ENCODE results near the gene RFPL1.

The RFPL1 gene

GRCh38 chr22:29470159-29470855 is 31.9 kb downstream of the RFPL1 start:
- Histone ChIP-seq H3K4me3 (ENCODE audit: low read length) (peak overlapping the region; percentile 51), H3K9ac (ENCODE audit: low read length) (no peak overlapping the region)

GRCh38 chr22:29473001-29473400 is 34.6 kb downstream of the RFPL1 start:
- H3K9ac ChIP-seq (ENCODE audit: low read length) = no peak overlapping the region
- no peaks in the 10 kb centered on the region for H3K36me3 ChIP-seq (ENCODE audit: control insufficient read depth, insufficient read depth, low read length)
- no peak overlapping the region for H3K27ac ChIP-seq (ENCODE audit: low read depth, low read length)
- H3K4me3 ChIP-seq (ENCODE audit: low read length) = no peak overlapping the region
- H3K27me3 ChIP-seq (ENCODE audit: control insufficient read depth, insufficient read depth, low read length) = peaks cover 6% of the 10 kb centered on the region
- H3K4me1 ChIP-seq (ENCODE audit: control insufficient read depth, insufficient read depth, low read length) = no peaks in the 10 kb centered on the region

More at GRCh38 chr22:29470159-29470855, 31.9 kb downstream of the RFPL1 start:
- Histone ChIP-seq H3K27ac (ENCODE audit: low read depth, low read length) (no peak overlapping the region), H3K36me3 (ENCODE audit: control insufficient read depth, insufficient read depth, low read length) (no peaks in the 10 kb centered on the region), H3K4me1 (ENCODE audit: control insufficient read depth, insufficient read depth, low read length) (no peaks in the 10 kb centered on the region), H3K27me3 (ENCODE audit: control insufficient read depth, insufficient read depth, low read length) (peaks cover 6% of the 10 kb centered on the region)

GRCh38 chr22:29475550-29475949 is 37.2 kb downstream of the RFPL1 start:
- H3K36me3 ChIP-seq (ENCODE audit: control insufficient read depth, insufficient read depth, low read length) = no peaks in the 10 kb centered on the region
- H3K4me1 ChIP-seq (ENCODE audit: control insufficient read depth, insufficient read depth, low read length) = no peaks in the 10 kb centered on the region
- H3K9ac ChIP-seq (ENCODE audit: low read length) = no peak overlapping the region
- no peak overlapping the region for H3K27ac ChIP-seq (ENCODE audit: low read depth, low read length)
- H3K4me3 ChIP-seq (ENCODE audit: low read length) = no peak overlapping the region
- H3K27me3 ChIP-seq (ENCODE audit: control insufficient read depth, insufficient read depth, low read length) = peaks cover 28% of the 10 kb centered on the region

GRCh38 chr22:29476116-29476515 is 37.7 kb downstream of the RFPL1 start:
- Histone ChIP-seq H3K4me3 (ENCODE audit: low read length) (no peak overlapping the region), H3K9ac (ENCODE audit: low read length) (no peak overlapping the region), H3K36me3 (ENCODE audit: control insufficient read depth, insufficient read depth, low read length) (no peaks in the 10 kb centered on the region), H3K27ac (ENCODE audit: low read depth, low read length) (no peak overlapping the region), H3K27me3 (ENCODE audit: control insufficient read depth, insufficient read depth, low read length) (peaks cover 33% of the 10 kb centered on the region), H3K4me1 (ENCODE audit: control insufficient read depth, insufficient read depth, low read length) (peaks cover 3% of the 10 kb centered on the region)

GRCh38 chr22:29477723-29478318 is 39.4 kb downstream of the RFPL1 start:
- no peak overlapping the region for H3K4me3 ChIP-seq (ENCODE audit: low read length)

GRCh38 chr22:29478326-29479276 is 40.2 kb downstream of the RFPL1 start:
- H3K27ac ChIP-seq (ENCODE audit: low read depth, low read length) = no peak overlapping the region
- H3K4me3 ChIP-seq (ENCODE audit: low read length) = no peak overlapping the region
- no peak overlapping the region for H3K9ac ChIP-seq (ENCODE audit: low read length)
- peaks cover 35% of the 10 kb centered on the region for H3K27me3 ChIP-seq (ENCODE audit: control insufficient read depth, insufficient read depth, low read length)
- peaks cover 3% of the 10 kb centered on the region for H3K4me1 ChIP-seq (ENCODE audit: control insufficient read depth, insufficient read depth, low read length)
- H3K36me3 ChIP-seq (ENCODE audit: control insufficient read depth, insufficient read depth, low read length) = no peaks in the 10 kb centered on the region

More at GRCh38 chr22:29477723-29478318, 39.4 kb downstream of the RFPL1 start:
- Histone ChIP-seq H3K27me3 (ENCODE audit: control insufficient read depth, insufficient read depth, low read length) (peaks cover 35% of the 10 kb centered on the region), H3K9ac (ENCODE audit: low read length) (no peak overlapping the region), H3K27ac (ENCODE audit: low read depth, low read length) (no peak overlapping the region), H3K36me3 (ENCODE audit: control insufficient read depth, insufficient read depth, low read length) (no peaks in the 10 kb centered on the region), H3K4me1 (ENCODE audit: control insufficient read depth, insufficient read depth, low read length) (peaks cover 3% of the 10 kb centered on the region)

- H3K36me3 ChIP-seq (ENCODE audit: control insufficient read depth, insufficient read depth, low read length) = no peaks in the 10 kb centered on the region
- H3K9ac ChIP-seq (ENCODE audit: low read length) = no peak within 1 kb of the TSS
- peaks cover 3% of the 10 kb centered on the region for H3K4me1 ChIP-seq (ENCODE audit: control insufficient read depth, insufficient read depth, low read length)
- H3K4me3 ChIP-seq (ENCODE audit: low read length) = peak within 1 kb of the TSS; percentile 27
- H3K27ac ChIP-seq (ENCODE audit: low read depth, low read length) = no peak within 1 kb of the TSS
- peaks cover 35% of the 10 kb centered on the region for H3K27me3 ChIP-seq (ENCODE audit: control insufficient read depth, insufficient read depth, low read length)
Measured at GRCh38 chr22:29479417-29480261, 41.3 kb downstream of the RFPL1 start, which contains the start of gene NEFH. Gene NEFH, plus strand, starts transcription at chr22:29480218. Its CDS starts 45 bp downstream, at chr22:29480263.

GRCh38 chr22:29480262-29480511 is 41.8 kb downstream of the RFPL1 start:
- no peak overlapping the region for H3K27ac ChIP-seq (ENCODE audit: low read depth, low read length)
- H3K4me1 ChIP-seq (ENCODE audit: control insufficient read depth, insufficient read depth, low read length) = peaks cover 3% of the 10 kb centered on the region
- H3K36me3 ChIP-seq (ENCODE audit: control insufficient read depth, insufficient read depth, low read length) = no peaks in the 10 kb centered on the region
- peak overlapping the region; percentile 27 for H3K4me3 ChIP-seq (ENCODE audit: low read length)
- H3K27me3 ChIP-seq (ENCODE audit: control insufficient read depth, insufficient read depth, low read length) = peaks cover 35% of the 10 kb centered on the region
- no peak overlapping the region for H3K9ac ChIP-seq (ENCODE audit: low read length)

GRCh38 chr22:29480512-29481264 is 42.3 kb downstream of the RFPL1 start:
- Histone ChIP-seq H3K27ac (ENCODE audit: low read depth, low read length) (no peak overlapping the region), H3K36me3 (ENCODE audit: control insufficient read depth, insufficient read depth, low read length) (no peaks in the 10 kb centered on the region), H3K27me3 (ENCODE audit: control insufficient read depth, insufficient read depth, low read length) (peaks cover 35% of the 10 kb centered on the region), H3K9ac (ENCODE audit: low read length) (no peak overlapping the region), H3K4me1 (ENCODE audit: control insufficient read depth, insufficient read depth, low read length) (peaks cover 3% of the 10 kb centered on the region), H3K4me3 (ENCODE audit: low read length) (peak overlapping the region; percentile 27)

GRCh38 chr22:29481265-29482000 is 43.0 kb downstream of the RFPL1 start:
- H3K27ac ChIP-seq (ENCODE audit: low read depth, low read length) = no peak overlapping the region
- H3K4me3 ChIP-seq (ENCODE audit: low read length) = peak overlapping the region; percentile 18
- H3K27me3 ChIP-seq (ENCODE audit: control insufficient read depth, insufficient read depth, low read length) = peaks cover 35% of the 10 kb centered on the region
- peaks cover 3% of the 10 kb centered on the region for H3K4me1 ChIP-seq (ENCODE audit: control insufficient read depth, insufficient read depth, low read length)
- no peak overlapping the region for H3K9ac ChIP-seq (ENCODE audit: low read length)
- H3K36me3 ChIP-seq (ENCODE audit: control insufficient read depth, insufficient read depth, low read length) = no peaks in the 10 kb centered on the region

GRCh38 chr22:29482253-29482652 is 43.9 kb downstream of the RFPL1 start:
- peaks cover 3% of the 10 kb centered on the region for H3K4me1 ChIP-seq (ENCODE audit: control insufficient read depth, insufficient read depth, low read length)
- H3K27me3 ChIP-seq (ENCODE audit: control insufficient read depth, insufficient read depth, low read length) = peaks cover 35% of the 10 kb centered on the region
- H3K9ac ChIP-seq (ENCODE audit: low read length) = no peak overlapping the region
- no peaks in the 10 kb centered on the region for H3K36me3 ChIP-seq (ENCODE audit: control insufficient read depth, insufficient read depth, low read length)
- H3K4me3 ChIP-seq (ENCODE audit: low read length) = no peak overlapping the region
- H3K27ac ChIP-seq (ENCODE audit: low read depth, low read length) = no peak overlapping the region
